HG02623 (cell line): Measurements from ENCODE around the gene TRIM43.
"Not testable (repeated sequence)": the region's sequence is repeated elsewhere in the genome, so short reads cannot be mapped to it uniquely, and the experiment has no call there.

ENCODE experiments used
- ATAC-seq: cut with Tn5 transposase; IDR thresholded peaks from one replicate; pipeline ENCODE4 v1.9.1; 2021; ENCODE audit warnings: moderate library complexity; ENCODE audit not compliant: unreplicated experiment

Gene TRIM43

DNA sequence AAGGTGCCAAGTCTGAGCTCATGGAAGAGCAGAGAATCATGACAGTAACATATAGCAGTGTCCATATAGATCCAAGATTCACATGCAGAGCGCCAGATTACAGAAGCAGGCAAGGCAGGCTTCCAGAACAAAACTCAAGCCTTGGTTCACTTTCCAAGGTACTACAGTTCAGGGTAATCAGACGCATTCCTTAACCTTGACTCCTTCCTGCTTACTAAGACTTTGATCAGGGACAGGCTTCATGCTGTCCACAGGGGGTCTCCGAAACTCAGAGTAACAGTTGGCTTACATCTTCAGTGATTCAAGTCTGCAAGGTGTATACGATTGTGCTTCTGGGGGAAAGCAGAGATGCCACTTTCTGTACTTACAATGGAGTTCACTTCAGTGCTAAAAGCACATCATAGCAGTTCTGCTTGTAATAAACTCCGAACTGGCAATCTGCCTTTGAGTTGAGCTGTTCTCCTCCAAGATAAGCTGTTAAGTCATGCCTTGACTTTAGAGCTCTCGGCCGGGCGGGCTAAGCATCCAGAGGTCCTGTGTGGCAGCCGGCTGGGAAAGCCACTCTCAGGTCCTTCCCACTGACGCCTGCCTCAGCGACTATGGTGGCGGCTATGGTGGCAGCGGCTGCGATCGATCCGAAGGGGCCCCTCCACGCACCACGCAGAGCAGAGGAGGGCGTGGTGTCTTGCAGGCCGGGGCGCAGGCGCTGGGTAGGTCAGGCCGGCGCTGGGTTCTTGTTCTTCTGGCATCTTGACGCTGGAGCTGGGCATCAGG lies 48.9 kb downstream of the TRIM43 start:
- ATAC-seq, result not testable (repeated sequence)

GRCh38 chr2:95641289-95641575 lies 49.4 kb downstream of the TRIM43 start:
- not testable (repeated sequence) for ATAC-seq

DNA sequence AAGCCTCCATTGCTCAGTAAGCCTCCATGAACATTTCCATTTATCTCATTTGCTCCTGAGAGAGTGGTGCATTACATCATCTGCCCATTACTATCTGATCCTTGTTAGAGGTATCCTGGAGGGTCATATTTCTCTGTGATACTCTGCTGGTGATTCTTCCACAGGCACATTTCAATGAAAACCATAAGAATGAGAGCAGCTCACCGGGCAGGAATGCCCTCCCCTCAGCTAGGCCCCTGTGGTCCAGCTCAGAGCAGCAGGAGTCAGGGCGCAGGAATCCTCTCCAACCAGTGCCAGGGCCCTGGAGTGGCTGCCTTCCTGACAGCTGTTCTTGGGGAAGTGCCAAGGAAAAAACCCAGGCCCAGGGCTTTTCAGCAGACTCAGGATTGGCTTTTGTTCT lies 50.0 kb downstream of the TRIM43 start:
- ATAC-seq, result not testable (repeated sequence)

DNA sequence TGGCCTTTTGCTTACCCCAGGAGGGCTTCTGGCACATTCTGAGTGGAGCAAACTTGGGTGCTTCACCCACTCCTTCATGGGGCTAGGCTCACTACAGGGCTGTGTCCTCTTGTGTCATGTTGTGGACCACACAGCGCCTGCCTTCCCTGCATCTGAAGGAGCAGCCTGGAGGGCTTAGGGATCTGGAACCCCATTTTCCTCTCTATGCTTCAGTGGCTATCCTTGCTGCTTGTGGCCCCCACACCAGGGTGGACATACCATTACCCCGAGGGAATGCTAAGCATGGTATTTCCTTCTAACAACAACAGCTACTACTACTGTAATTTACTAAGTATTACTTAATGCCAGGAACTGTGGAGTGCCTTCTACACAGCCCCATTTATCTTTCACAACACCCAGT lies 50.6 kb downstream of the TRIM43 start:
- not testable (repeated sequence) for ATAC-seq

DNA sequence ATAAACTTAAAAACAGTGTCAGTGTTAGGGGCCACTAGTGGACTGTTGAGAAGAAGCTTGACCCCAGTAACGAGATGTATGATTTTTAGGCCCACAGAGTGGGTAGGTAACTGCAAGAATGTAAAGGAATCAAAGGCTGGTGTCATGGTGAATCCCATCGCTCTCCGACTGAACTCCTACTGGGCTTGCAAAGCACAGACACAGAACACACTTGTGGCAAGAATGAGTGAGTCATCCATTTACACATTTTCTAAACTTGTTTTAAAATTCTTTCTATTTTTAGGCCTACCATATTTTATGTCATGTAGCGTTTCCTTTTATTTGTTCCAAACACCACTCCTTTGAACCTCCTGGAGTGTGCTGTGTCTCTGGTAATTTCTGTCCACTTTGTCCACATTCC lies 51.1 kb downstream of the TRIM43 start:
- not testable (repeated sequence) for ATAC-seq

DNA sequence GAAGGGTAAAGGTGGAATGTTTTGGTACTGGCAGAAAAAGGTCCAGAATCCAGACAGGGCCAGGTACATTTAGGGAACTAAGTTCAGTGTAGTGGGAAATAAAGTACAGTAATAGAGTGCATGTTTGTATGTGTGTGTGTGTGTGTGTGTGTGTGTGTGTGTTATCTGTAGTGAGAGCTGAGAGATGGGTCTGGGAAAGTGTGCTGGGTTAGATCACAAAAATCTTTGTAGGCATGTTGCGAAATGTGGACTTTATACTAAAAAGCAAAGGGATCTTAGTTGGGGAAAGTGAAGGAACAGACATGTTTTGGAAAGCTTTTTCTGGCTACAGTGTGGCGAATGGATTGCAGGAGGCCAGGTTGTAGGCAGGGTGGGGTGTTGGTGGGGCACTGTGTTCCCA lies 53.5 kb downstream of the TRIM43 start:
- ATAC-seq, result not testable (repeated sequence)

DNA sequence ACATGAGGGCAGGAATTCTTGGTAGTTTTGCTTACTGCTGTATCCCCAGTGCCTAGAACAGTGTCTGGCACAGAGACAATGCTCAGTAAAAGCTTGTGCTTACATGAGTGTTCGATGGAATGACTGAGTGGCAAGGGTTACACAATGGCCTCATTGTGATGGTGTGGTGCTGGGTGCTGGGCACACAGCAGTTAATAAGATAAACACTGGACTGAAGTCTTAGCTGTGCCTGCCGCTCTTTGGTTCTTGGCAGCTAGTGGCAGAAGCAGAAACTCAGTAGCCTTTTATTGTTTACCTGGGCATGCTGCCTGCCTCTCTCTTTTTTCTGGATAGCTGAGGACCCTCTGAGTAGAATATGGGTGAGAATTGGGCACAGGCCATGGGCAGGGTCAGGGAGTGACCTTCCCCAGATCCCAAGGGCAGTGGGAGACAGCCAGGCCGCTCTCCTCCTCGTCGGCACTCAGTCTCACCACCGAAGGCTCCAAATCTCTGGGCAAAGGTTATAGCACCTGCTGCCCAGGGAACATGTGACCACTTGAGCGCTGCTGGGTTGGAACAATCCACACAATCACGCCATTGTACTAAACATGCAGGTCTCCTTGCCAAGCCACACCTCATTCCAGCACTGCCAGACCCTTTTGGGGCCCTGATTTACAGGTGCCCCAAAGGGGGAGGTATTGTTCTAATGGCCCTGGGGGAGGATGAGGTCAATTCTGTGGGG lies 54.6 kb downstream of the TRIM43 start:
- not testable (repeated sequence) for ATAC-seq

DNA sequence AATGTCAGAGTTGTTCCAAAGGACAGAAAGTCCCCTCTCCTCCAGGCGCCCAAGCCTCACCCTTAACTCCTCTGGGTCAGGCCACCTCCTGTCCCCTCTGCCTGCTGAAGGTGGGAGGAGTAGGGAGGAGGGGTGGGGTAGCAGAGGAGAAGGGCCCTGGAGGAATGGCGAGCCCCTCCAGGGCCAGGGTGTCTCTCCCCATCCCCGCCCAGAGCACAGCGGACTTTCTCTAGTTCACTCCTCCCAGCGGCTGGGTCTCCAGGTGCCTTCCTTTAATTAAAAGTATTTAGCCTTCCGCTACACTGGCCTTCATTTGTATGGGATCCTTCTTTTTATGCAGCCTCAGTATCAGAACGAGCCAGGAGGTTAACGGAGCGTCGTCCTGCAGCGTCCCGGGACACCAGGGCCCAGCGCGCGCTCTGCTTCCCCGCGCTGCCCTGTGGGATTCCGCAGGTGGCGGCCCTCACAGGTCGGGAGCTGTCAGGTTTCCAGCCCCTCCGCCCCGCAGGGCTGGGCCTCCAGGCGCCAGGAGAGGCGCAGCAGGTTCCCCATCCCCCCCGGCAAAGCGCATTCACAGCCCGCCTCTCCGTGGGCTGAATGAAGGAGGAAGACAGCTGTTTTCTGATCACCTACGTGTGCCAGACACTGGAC lies 57.2 kb downstream of the TRIM43 start:
- not testable (repeated sequence) for ATAC-seq
